Body of pancreas (tissue), 4 donors: ENCODE results near the gene MEF2B. TPM values are rescaled to one million over a fixed set of nuclear protein-coding genes. Genes with fewer than 3 reads are reported as not detected.
"Not testable (repeated sequence)": the region's sequence is repeated elsewhere in the genome, so short reads cannot be mapped to it uniquely, and the experiment has no call there.

ENCODE experiments used
- ATAC-seq: fragments of 150-250 bp; one replicate; pipeline ENCODE4 v1.9.1; 2016
- DNase-seq, 4 donors: peaks; one replicate each; pipeline ENCODE4 v3.0.0-alpha.2; 2019
- H3K27ac ChIP-seq, 4 donors: fragments of 200-600 bp; sonication (generic); 1 replicate in 3 of 4; 2 replicates in 1 of 4; pipeline versions ENCODE4 v1.5.1 to v1.6.1; 2016 to 2019; ENCODE audit warnings: mild to moderate bottlenecking in 1 of 4, mixed read lengths in 1 of 4, moderate library complexity in 1 of 4
- H3K27me3 ChIP-seq, 2 donors: fragments of 200-600 bp; sonication (generic); one replicate each; pipeline ENCODE4 v1.6.0; 2016; ENCODE audit warnings: mild to moderate bottlenecking in 1 of 2
- H3K36me3 ChIP-seq, 2 donors: fragments of 200-600 bp; sonication (generic); replicated peaks in 1 of 2; 2 replicates each; pipeline ENCODE4 v1.5.1; 2016; ENCODE audit warnings: low read depth in 2 of 2; ENCODE audit not compliant: insufficient read depth in 1 of 2
- H3K4me1 ChIP-seq: fragments of 200-600 bp; sonication (generic); one replicate; pipeline ENCODE4 v1.6.0; 2016
- H3K4me3 ChIP-seq, 2 donors: fragments of 200-600 bp; sonication (generic); 1 replicate in 1 of 2; 2 replicates in 1 of 2; pipeline ENCODE4 v1.5.1; 2016 to 2019
- H3K9me3 ChIP-seq, 3 donors: fragments of 200-600 bp; sonication (generic); 1 replicate in 2 of 3; 2 replicates in 1 of 3; pipeline ENCODE4 v1.5.1; 2016
- POLR2A ChIP-seq, 3 donors: fragments of 450-650 bp; IDR thresholded peaks; one replicate each; pipeline ENCODE4 v1.6.1; 2016; ENCODE audit warnings: antibody characterized with exemption in 3 of 3, mild to moderate bottlenecking in 2 of 3
- WGBS, 2 donors: methylation state at CpG; one replicate each; pipeline ENCODE4 v1.1.5; 2017; 5-methylcytosine and 5-hydroxymethylcytosine counted together
- intact Hi-C: fragments of 100-400 bp; cut with DNase I; formaldehyde crosslinking; loops from one replicate; pipeline ENCODE4 v1.15.1; 2023
- total RNA-seq, 2 donors: library from RNA; depleted of rRNA; stranded (reverse); fragments of >200 nt; gene quantifications; one replicate each; pipeline ENCODE4 v1.1.0, GENCODE V29; 2016
- TF ChIP-seq, protein P1 (sequence below), 7 experiments: fragments of 450-650 bp in 4 of 7; fragments of 200-600 bp in 3 of 7; sonication (generic) in 3 of 7; IDR thresholded peaks; one replicate each; pipeline ENCODE4 v1.5.1; 2016 to 2019; ENCODE audit warnings: antibody characterized with exemption in 7 of 7

The MEF2B gene
- total RNA-seq, 2 donors from 2014 or later, result not detected

DNA sequence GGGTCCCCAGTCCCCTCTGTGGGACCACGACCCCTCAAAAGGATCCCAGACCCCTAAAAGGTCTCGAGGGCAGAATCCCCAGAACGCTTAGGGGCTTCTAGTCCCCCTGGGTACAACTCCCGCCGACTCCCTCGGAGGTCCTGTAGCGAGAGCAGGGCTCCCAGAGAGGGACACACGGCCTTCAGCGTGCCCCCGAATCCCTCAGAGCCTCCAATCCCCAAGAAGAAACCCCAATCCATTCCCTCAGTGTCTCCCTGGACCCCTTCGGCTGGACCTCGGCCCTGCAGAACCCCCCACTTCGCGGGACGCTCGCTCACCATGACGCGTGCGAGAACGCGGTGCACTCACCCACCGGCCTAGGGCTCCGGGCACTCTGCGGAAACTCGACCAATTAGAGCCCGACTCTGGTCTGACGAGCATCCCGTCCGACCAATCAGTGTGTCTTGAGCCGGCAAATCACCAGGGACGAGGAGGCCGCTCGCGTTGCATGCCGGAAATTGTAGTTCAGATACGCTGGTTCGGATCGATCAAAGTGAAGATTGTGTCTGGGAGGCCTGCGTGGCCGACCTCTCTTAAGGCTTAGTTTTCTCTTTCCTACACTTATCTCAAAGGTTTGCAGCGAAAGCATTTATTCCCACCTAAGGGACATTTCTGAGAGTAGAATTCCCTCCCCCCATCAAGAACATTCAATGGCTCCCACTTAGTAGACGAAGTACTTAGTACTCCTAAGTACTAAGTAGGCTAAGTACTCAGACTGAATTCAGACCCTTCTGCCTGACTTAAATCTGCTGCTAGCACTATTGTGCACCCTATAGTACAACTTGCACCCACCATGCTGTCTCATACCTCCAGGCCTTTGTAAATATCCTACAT, 31.7 kb downstream of the MEF2B start, which contains the start of gene TMEM161A:
TSS of gene TMEM161A (minus strand) at position 370 of the 873 bp plus-strand sequence. CDS start at position 320, 50 bp downstream.
- H3K4me3 ChIP-seq, result peak within 1 kb of the TSS; percentile 17 to 31
- H3K27ac ChIP-seq, result peak within 1 kb of the TSS in 3 of 4 donors; percentile 52 to 59 (median 52)
- ATAC-seq (peak; percentile 100), DNase-seq (peak; percentile 98 to 99 (median 98))
- no peaks in the 10 kb centered on the region for H3K9me3 ChIP-seq
- TF ChIP-seq POLR2A (IDR thresholded peaks at IDR 0.05), result peak in 2 of 3 donors; percentile 77 to 83
- TF ChIP-seq, protein P1, sequence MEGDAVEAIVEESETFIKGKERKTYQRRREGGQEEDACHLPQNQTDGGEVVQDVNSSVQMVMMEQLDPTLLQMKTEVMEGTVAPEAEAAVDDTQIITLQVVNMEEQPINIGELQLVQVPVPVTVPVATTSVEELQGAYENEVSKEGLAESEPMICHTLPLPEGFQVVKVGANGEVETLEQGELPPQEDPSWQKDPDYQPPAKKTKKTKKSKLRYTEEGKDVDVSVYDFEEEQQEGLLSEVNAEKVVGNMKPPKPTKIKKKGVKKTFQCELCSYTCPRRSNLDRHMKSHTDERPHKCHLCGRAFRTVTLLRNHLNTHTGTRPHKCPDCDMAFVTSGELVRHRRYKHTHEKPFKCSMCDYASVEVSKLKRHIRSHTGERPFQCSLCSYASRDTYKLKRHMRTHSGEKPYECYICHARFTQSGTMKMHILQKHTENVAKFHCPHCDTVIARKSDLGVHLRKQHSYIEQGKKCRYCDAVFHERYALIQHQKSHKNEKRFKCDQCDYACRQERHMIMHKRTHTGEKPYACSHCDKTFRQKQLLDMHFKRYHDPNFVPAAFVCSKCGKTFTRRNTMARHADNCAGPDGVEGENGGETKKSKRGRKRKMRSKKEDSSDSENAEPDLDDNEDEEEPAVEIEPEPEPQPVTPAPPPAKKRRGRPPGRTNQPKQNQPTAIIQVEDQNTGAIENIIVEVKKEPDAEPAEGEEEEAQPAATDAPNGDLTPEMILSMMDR (IDR thresholded peaks at IDR 0.05), result peak in 1 of 7 experiments; percentile 1
- no peaks in the 10 kb centered on the region for H3K27me3 ChIP-seq
- intact Hi-C loops, result loop anchor here (10.0 kb wide), 1 partner anchor 84 kb away; no protein-coding TSS in a partner anchor
- 3 to 5% methylated on average over 22 to 42 of the region's 42 CpGs for WGBS, 2 donors
- peaks cover 15% of the 10 kb centered on the region for H3K4me1 ChIP-seq
- H3K36me3 ChIP-seq, result no peaks in the 10 kb centered on the region

DNA sequence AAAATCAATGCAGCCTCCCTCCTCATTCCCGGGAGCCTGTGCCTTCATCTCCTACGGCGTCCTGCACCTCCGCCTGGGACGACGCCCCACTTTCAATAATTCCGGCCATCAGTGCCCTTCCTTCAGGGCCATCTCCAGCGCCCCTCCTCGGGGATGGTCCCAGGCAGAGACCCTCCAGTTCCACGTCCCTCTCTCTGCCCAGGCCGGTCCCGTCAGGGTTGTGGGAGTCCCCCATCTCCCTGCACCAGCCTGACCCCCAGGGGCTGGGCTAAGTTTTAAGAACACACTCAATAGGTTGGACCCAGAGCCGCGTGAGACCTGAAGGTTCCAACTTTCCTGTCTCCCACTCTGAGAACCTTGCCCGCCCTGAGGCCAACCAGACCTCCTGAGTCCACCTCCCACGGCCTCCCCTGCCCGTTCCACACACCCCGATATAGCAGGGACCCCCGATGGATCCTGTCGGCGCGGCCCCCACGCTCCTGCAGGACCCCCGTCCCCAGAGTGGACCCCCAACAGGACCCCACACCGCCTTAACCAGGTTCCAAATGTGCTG, 32.4 kb downstream of the MEF2B start:
- DNase-seq (peak in 1 of 4 donors; percentile 29), ATAC-seq (no peak)
- Histone ChIP-seq H3K36me3 (no peaks in the 10 kb centered on the region), H3K4me1 (peaks cover 15% of the 10 kb centered on the region), H3K27ac (peak overlapping the region in 2 of 4 donors; percentile 52 to 59), H3K4me3 (peak overlapping the region; percentile 17 to 31), H3K9me3 (no peaks in the 10 kb centered on the region), H3K27me3 (no peaks in the 10 kb centered on the region)
- 11 to 16% methylated on average over 12 to 25 of the region's 25 CpGs for WGBS, 2 donors
- TF ChIP-seq, protein P1 (IDR thresholded peaks at IDR 0.05), result no peak
- TF ChIP-seq POLR2A (IDR thresholded peaks at IDR 0.05), result no peak
- intact Hi-C loops, result loop anchor here (10.0 kb wide), 1 partner anchor 83 kb away; no protein-coding TSS in a partner anchor

DNA sequence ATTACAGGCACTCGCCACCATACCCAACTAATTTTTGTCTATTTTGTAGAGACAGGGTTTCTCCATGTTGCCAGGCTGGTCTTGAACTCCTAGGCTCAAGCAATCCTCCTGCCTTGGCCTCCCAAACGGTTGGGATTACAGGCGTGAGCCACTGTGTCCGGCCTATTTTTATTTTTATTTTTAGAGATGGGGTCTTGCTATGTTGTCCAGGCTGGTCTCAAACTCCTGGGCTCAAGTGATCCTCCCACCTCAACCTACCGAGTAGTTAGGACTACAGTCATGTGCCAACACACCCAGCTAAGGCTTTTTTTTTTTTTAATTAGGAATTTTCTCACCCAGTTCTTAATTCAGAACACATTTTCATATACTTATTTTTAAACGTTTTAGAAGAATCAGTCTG, 34.4 kb downstream of the MEF2B start:
- intact Hi-C loops, result loop anchor here (10.0 kb wide), 1 partner anchor 81 kb away; no protein-coding TSS in a partner anchor
- H3K36me3 ChIP-seq, H3K4me3 ChIP-seq, ATAC-seq, H3K27ac ChIP-seq, H3K9me3 ChIP-seq, DNase-seq, H3K27me3 ChIP-seq: not testable (repeated sequence)
- peaks cover 15% of the 10 kb centered on the region for H3K4me1 ChIP-seq
- 84 to 85% methylated on average over 6 of the region's 6 CpGs for WGBS, 2 donors

DNA sequence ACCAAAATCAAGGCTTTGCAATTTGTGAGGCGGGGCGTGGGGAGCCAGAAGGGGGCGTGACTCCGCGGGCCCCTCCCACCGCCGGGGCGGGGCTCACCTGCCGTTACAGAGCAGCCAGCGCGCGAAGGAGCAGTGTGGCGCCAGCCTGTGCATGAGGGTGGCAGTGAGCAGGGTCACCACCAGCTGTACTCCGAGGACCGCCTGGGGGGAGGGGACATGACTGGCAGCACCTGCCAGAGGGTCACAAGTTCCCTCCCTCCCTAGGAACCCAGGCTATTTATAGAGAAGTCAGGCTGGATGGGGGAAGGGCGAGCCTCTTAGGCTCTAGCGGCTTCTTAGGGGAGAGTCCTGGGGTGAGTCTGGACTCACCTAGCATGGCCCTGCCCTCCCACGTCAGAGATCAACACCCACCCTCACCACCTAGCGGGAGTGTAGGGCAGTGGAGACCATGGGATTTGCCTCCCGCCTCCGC, 35.3 kb downstream of the MEF2B start:
- no peaks in the 10 kb centered on the region for H3K27me3 ChIP-seq
- H3K9me3 ChIP-seq, result peaks cover 0 to 5% (median 0%) of the 10 kb centered on the region in 3 donors
- H3K27ac ChIP-seq, result no peak overlapping the region
- H3K36me3 ChIP-seq, result no peaks in the 10 kb centered on the region
- H3K4me1 ChIP-seq, result peaks cover 15% of the 10 kb centered on the region
- WGBS, 2 donors, result 40 to 43% methylated on average over 10 to 21 of the region's 21 CpGs
- H3K4me3 ChIP-seq, result no peak overlapping the region
- TF ChIP-seq, protein P1 (IDR thresholded peaks at IDR 0.05), result peak in 1 of 7 experiments; percentile 13
- TF ChIP-seq POLR2A (IDR thresholded peaks at IDR 0.05), result no peak
- intact Hi-C loops, result loop anchor here (10.0 kb wide), 1 partner anchor 80 kb away; no protein-coding TSS in a partner anchor
- peak in 2 of 4 donors; percentile 53 to 79 for DNase-seq
- no peak for ATAC-seq

DNA sequence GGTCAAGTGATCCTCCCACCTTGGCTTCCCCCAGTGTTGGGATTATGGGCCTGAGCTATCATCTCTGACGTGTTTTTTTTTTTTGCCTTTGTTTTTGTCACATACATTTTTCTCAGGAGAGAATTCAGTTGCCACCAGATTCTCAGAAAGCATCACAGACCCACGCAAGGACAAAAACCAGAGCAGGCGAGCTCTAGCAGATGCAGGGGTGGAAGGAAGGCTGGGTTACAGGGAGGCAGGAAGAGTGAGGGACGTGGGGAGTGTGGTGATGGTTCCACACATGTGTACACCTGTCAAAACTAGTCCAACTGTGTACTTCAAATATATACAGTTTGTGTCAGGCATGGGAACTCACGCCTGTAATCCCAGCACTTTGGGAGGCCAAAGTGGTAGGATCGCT, 36.1 kb downstream of the MEF2B start:
- no peaks in the 10 kb centered on the region for H3K27me3 ChIP-seq
- no peak overlapping the region for H3K4me3 ChIP-seq
- no peak for DNase-seq
- 86 to 95% methylated on average over 6 of the region's 6 CpGs for WGBS, 2 donors
- no peak overlapping the region for H3K27ac ChIP-seq
- no peak for TF ChIP-seq POLR2A (IDR thresholded peaks at IDR 0.05)
- TF ChIP-seq, protein P1 (IDR thresholded peaks at IDR 0.05), result no peak
- intact Hi-C loops, result loop anchor here (10.0 kb wide), 1 partner anchor 79 kb away; no protein-coding TSS in a partner anchor
- H3K36me3 ChIP-seq, result no peaks in the 10 kb centered on the region
- peaks cover 15% of the 10 kb centered on the region for H3K4me1 ChIP-seq
- H3K9me3 ChIP-seq, result peaks cover 0 to 5% (median 0%) of the 10 kb centered on the region in 3 donors
- ATAC-seq, result no peak
